ENCODE data around the gene ALK.

DNA sequence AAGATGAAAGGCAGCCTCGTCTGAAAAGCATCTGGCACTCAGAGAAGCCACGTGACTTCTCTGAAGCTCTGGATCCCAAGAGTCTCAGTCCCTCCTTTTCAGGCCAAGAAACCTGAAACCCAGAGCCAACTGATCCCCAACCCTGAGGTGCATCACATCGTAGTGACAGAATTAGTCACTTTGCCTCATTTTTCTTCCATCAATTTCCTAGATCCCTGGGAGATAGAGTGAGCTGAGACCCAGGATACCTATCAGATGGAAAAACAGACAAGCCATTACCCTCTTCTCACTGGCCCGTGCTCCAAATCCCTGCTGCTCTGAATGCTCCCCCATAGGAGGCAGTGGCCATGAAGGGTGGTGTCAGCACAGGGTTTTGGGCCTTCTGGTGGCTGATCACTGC is 113.1 kb downstream of the ALK start:
- TF ChIP-seq, protein P1, sequence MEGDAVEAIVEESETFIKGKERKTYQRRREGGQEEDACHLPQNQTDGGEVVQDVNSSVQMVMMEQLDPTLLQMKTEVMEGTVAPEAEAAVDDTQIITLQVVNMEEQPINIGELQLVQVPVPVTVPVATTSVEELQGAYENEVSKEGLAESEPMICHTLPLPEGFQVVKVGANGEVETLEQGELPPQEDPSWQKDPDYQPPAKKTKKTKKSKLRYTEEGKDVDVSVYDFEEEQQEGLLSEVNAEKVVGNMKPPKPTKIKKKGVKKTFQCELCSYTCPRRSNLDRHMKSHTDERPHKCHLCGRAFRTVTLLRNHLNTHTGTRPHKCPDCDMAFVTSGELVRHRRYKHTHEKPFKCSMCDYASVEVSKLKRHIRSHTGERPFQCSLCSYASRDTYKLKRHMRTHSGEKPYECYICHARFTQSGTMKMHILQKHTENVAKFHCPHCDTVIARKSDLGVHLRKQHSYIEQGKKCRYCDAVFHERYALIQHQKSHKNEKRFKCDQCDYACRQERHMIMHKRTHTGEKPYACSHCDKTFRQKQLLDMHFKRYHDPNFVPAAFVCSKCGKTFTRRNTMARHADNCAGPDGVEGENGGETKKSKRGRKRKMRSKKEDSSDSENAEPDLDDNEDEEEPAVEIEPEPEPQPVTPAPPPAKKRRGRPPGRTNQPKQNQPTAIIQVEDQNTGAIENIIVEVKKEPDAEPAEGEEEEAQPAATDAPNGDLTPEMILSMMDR (conservative IDR thresholded peaks at IDR 0.05; ENCODE audit: low read depth, low read length), result no peak
- TF ChIP-seq EZH2 (IDR thresholded peaks at IDR 0.05; ENCODE audit: borderline replicate concordance, low read depth, low read length, poor library complexity, severe bottlenecking), result no peak

Measured in A673 (cell line).